Measurements from ENCODE around the gene TBC1D22A. TPM values are rescaled to one million over a fixed set of nuclear protein-coding genes. Genes with fewer than 3 reads are reported as not detected.

TBC1D22A gene
- total RNA-seq, 1 experiment from 2014 or later, result 27.6 TPM

DNA sequence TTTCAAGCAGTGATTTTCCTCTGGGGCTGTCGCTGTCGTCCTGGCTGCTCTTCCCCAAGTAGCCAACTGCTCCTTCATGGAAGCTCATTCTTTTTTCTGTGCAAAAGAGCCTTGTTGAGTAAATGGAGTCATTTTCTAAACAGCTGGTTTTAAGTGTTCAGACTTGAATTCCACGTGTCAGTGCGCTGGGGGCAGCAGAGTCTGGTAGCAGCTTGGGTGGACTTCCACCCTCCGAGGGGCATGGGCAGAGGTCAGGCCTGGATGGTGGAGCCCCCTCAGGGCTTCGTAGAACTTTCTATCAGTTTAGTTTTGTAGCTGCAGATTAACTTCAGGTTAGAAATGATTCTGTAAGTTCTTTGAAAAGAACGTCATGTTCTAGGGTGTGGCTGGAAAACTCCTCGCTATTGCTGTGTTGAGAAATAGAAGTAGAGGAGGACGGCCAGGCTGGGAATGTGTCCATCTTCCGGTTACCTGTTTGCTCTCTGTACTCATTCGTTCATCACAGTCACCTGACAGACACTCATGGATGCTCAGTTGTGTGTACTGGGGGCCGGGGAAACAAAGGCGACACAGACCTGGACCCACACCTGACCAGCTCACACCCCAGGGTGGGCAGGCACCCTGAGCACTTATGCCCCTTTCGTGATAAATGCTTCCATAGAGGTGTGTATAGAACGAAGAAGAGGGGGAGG is 270.7 kb downstream of the TBC1D22A start:
- intact Hi-C loops (cut with micrococcal nuclease; ENCODE audit: unreplicated experiment), result no loop called here
- Mint-ChIP-seq H3K36me3 (ENCODE audit: insufficient read depth, unreplicated experiment) (no peaks in the 10 kb centered on the region), H3K4me1 (ENCODE audit: low read depth, unreplicated experiment) (no peaks in the 10 kb centered on the region), H3K4me3 (ENCODE audit: low read depth, unreplicated experiment) (no peak overlapping the region), H3K27me3 (ENCODE audit: unreplicated experiment) (no peaks in the 10 kb centered on the region), H3K9me3 (ENCODE audit: low read depth, unreplicated experiment) (no peaks in the 10 kb centered on the region), H3K27ac (ENCODE audit: unreplicated experiment) (no peak overlapping the region)
- TF ChIP-seq, protein P1, sequence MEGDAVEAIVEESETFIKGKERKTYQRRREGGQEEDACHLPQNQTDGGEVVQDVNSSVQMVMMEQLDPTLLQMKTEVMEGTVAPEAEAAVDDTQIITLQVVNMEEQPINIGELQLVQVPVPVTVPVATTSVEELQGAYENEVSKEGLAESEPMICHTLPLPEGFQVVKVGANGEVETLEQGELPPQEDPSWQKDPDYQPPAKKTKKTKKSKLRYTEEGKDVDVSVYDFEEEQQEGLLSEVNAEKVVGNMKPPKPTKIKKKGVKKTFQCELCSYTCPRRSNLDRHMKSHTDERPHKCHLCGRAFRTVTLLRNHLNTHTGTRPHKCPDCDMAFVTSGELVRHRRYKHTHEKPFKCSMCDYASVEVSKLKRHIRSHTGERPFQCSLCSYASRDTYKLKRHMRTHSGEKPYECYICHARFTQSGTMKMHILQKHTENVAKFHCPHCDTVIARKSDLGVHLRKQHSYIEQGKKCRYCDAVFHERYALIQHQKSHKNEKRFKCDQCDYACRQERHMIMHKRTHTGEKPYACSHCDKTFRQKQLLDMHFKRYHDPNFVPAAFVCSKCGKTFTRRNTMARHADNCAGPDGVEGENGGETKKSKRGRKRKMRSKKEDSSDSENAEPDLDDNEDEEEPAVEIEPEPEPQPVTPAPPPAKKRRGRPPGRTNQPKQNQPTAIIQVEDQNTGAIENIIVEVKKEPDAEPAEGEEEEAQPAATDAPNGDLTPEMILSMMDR (IDR thresholded peaks at IDR 0.05; ENCODE audit: unreplicated experiment), result no peak
- CTCF ChIA-PET, result interaction anchor here (0.6 to 1.0 kb wide), 2 partner anchors 12 to 45 kb away, joined by 4 to 6 read pairs; no protein-coding TSS in a partner anchor
- DNase-seq, result no peak
- no TSS peak for BruUV-seq (replicated peaks)

DNA sequence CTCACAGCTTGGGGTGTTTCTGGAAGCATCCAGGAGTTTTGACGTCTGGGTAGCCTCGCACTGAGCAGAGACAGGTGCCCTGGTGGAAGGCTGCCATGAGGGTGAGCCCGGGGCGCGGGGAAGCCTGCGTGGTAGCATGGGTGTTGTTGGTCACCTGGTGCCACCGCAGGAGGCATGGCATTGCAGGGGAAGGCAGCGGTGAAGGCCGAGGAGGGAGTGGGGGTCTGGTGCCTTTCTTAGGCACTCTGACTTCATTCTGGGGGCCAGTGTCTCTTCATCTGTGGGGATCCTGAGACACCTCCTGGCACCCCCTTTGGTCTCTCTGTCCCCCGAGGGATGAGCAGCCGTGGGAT is 271.2 kb downstream of the TBC1D22A start:
- CTCF ChIA-PET, result no interaction called here
- Mint-ChIP-seq H3K9me3 (ENCODE audit: low read depth, unreplicated experiment) (no peaks in the 10 kb centered on the region), H3K27ac (ENCODE audit: unreplicated experiment) (no peak overlapping the region), H3K4me1 (ENCODE audit: low read depth, unreplicated experiment) (no peaks in the 10 kb centered on the region), H3K27me3 (ENCODE audit: unreplicated experiment) (no peaks in the 10 kb centered on the region), H3K4me3 (ENCODE audit: low read depth, unreplicated experiment) (no peak overlapping the region), H3K36me3 (ENCODE audit: insufficient read depth, unreplicated experiment) (no peaks in the 10 kb centered on the region)
- no TSS peak for BruUV-seq (replicated peaks)
- intact Hi-C loops (cut with micrococcal nuclease; ENCODE audit: unreplicated experiment), result no loop called here
- DNase-seq, result no peak
- TF ChIP-seq, protein P1 (IDR thresholded peaks at IDR 0.05; ENCODE audit: unreplicated experiment), result no peak

DNA sequence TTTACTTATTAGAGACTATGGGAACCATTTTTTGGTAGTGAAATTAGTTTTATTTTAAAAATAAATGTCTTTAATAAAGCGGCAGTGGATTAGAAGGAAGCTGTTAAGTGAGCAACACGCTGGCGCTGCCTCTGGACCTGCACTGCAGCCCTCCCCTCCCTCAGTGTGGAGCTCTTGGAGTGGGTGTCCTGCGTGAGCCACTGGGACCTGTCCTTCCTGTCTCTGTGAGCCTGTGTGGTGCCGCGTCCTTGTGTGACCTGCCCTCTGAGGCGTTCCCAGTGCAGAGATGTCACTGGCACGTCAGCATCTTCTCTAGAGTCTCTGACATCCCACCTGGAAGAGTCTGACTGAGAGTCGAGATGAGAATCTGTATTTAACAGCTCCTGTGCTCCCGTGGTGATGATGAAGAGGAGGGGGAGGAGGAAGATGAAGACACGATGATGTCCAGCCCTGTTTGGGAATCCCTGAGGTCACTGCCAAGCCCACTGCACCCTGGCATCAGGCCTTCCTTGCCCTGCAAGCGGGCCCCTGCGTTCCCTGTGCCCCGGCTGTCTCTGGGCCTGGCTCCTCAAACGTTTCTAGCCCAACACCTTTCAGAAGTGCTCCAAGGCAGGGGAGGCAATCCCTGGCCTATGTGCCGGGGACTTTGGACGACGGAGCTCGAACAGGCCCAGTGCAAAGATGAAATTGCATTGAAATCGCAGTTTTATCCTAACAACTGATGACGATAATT is 271.8 kb downstream of the TBC1D22A start:
- no peaks in the 10 kb centered on the region for H3K9me3 Mint-ChIP-seq (ENCODE audit: low read depth, unreplicated experiment)
- intact Hi-C loops (cut with micrococcal nuclease; ENCODE audit: unreplicated experiment), result no loop called here
- H3K4me1 Mint-ChIP-seq (ENCODE audit: low read depth, unreplicated experiment), result no peaks in the 10 kb centered on the region
- H3K36me3 Mint-ChIP-seq (ENCODE audit: insufficient read depth, unreplicated experiment), result no peaks in the 10 kb centered on the region
- no peak overlapping the region for H3K4me3 Mint-ChIP-seq (ENCODE audit: low read depth, unreplicated experiment)
- CTCF ChIA-PET, result no interaction called here
- TF ChIP-seq, protein P1 (IDR thresholded peaks at IDR 0.05; ENCODE audit: unreplicated experiment), result no peak
- H3K27ac Mint-ChIP-seq (ENCODE audit: unreplicated experiment), result no peak overlapping the region
- DNase-seq, result no peak
- no TSS peak for BruUV-seq (replicated peaks)
- no peaks in the 10 kb centered on the region for H3K27me3 Mint-ChIP-seq (ENCODE audit: unreplicated experiment)

DNA sequence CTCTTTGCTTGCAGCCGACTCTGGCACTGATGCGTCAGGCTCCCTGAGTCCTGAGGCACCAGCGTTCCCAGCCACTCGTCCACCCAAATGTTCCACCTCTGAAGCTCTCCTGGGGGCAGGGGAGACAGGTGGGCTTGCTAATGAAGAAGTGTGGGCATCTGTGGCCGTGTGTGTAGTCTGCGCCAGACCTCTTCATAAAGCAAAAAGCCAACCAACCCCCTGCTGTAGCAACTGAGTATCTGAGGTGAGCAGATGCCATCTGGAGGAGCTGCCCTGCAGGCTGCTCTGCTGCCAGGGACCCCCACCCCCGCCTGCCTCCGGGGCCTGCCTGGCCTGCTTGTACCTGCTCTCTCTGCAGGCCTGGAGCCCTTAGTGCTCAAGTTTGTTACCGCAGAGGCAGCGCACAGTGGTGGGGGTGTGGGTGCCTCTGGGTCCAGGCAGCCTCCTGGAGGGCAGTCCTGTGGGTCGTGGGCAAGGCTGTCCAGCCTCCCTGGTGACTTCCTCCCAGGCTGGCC is 272.5 kb downstream of the TBC1D22A start:
- Mint-ChIP-seq H3K4me3 (ENCODE audit: low read depth, unreplicated experiment) (no peak overlapping the region), H3K4me1 (ENCODE audit: low read depth, unreplicated experiment) (no peaks in the 10 kb centered on the region), H3K27me3 (ENCODE audit: unreplicated experiment) (no peaks in the 10 kb centered on the region), H3K27ac (ENCODE audit: unreplicated experiment) (no peak overlapping the region), H3K9me3 (ENCODE audit: low read depth, unreplicated experiment) (no peaks in the 10 kb centered on the region), H3K36me3 (ENCODE audit: insufficient read depth, unreplicated experiment) (no peaks in the 10 kb centered on the region)
- CTCF ChIA-PET, result no interaction called here
- TF ChIP-seq, protein P1 (IDR thresholded peaks at IDR 0.05; ENCODE audit: unreplicated experiment), result no peak
- intact Hi-C loops (cut with micrococcal nuclease; ENCODE audit: unreplicated experiment), result no loop called here
- BruUV-seq (replicated peaks), result no TSS peak
- DNase-seq, result no peak
